GM23248 (cell line): Measurements from ENCODE around the gene HLA-DRA. TPM values are rescaled to one million over a fixed set of nuclear protein-coding genes. Genes with fewer than 3 reads are reported as not detected.

ENCODE experiments used
- DNase-seq: peaks from one replicate; pipeline ENCODE4 v3.0.0-alpha.2; 2015
- H2AFZ ChIP-seq: fragments of 200-600 bp; sonication (generic); 2 replicates; pipeline ENCODE4 v1.6.1; 2016; ENCODE audit warnings: antibody characterized with exemption
- H3F3A ChIP-seq: fragments of 200-600 bp; sonication (generic); 2 replicates; pipeline ENCODE4 v1.6.1; 2016; ENCODE audit warnings: mild to moderate bottlenecking, antibody characterized with exemption, mixed run types; ENCODE audit not compliant: insufficient read depth
- H3K27ac ChIP-seq: fragments of 200-600 bp; sonication (generic); 2 replicates; pipeline ENCODE4 v1.5.1; 2016; ENCODE audit warnings: mild to moderate bottlenecking
- H3K27me3 ChIP-seq: fragments of 200-600 bp; sonication (generic); replicated peaks from 2 replicates; pipeline ENCODE4 v1.6.1; 2016; ENCODE audit warnings: mild to moderate bottlenecking; ENCODE audit not compliant: insufficient read depth
- H3K36me3 ChIP-seq: fragments of 200-600 bp; sonication (generic); 2 replicates; pipeline ENCODE4 v1.6.1; 2016; ENCODE audit warnings: low read depth, mild to moderate bottlenecking
- H3K4me1 ChIP-seq: fragments of 200-600 bp; sonication (generic); 2 replicates; pipeline ENCODE4 v1.6.1; 2016; ENCODE audit warnings: mild to moderate bottlenecking; ENCODE audit not compliant: insufficient read depth
- H3K4me2 ChIP-seq: fragments of 200-600 bp; sonication (generic); one replicate; pipeline ENCODE4 v1.6.1; 2016; ENCODE audit warnings: mild to moderate bottlenecking; ENCODE audit not compliant: unreplicated experiment
- H3K4me3 ChIP-seq: fragments of 200-600 bp; sonication (generic); 2 replicates; pipeline ENCODE4 v1.5.1; 2016; ENCODE audit warnings: mild to moderate bottlenecking
- H3K79me2 ChIP-seq: fragments of 200-600 bp; sonication (generic); 2 replicates; pipeline ENCODE4 v1.6.1; 2016; ENCODE audit warnings: mild to moderate bottlenecking; ENCODE audit not compliant: insufficient read depth
- H3K9ac ChIP-seq: fragments of 200-600 bp; sonication (generic); 2 replicates; pipeline ENCODE4 v1.6.1; 2016; ENCODE audit warnings: mild to moderate bottlenecking
- H3K9me2 ChIP-seq: fragments of 200-600 bp; sonication (generic); 2 replicates; pipeline ENCODE4 v1.6.1; 2016; ENCODE audit warnings: mixed run types, mild to moderate bottlenecking, moderate library complexity; ENCODE audit not compliant: insufficient read depth
- H3K9me3 ChIP-seq: fragments of 200-600 bp; sonication (generic); one replicate; pipeline ENCODE4 v1.6.1; 2017; ENCODE audit warnings: low read depth
- H4K20me1 ChIP-seq: fragments of 200-600 bp; sonication (generic); 2 replicates; pipeline ENCODE4 v1.6.0; 2016; ENCODE audit not compliant: insufficient read depth
- EZH2 ChIP-seq: fragments of 200-600 bp; sonication (generic); IDR thresholded peaks from 2 replicates; pipeline ENCODE4 v1.6.1; 2018; ENCODE audit warnings: antibody characterized with exemption, mild to moderate bottlenecking; ENCODE audit not compliant: insufficient read depth, poor library complexity, severe bottlenecking
- EZH2phosphoT487 ChIP-seq: fragments of 200-600 bp; sonication (generic); IDR thresholded peaks from 2 replicates; pipeline ENCODE4 v1.6.1; 2018; ENCODE audit warnings: antibody characterized with exemption, moderate library complexity, mild to moderate bottlenecking, low read depth; ENCODE audit not compliant: insufficient read depth
- WGBS, 2 experiments: methylation state at CpG; one replicate each; pipeline ENCODE4 v1.1.6; 2015 to 2017; ENCODE audit warnings: low lambda C conversion rate in 2 of 2, low coverage in 1 of 2; ENCODE audit errors: missing lambda C conversion rate in 2 of 2; 5-methylcytosine and 5-hydroxymethylcytosine counted together
- in situ Hi-C: fragments of 300-500 bp; cut with MboI; formaldehyde crosslinking; loops from 2 replicates; pipeline ENCODE4 v1.15.0; 2020
- polyA plus RNA-seq: library from polyadenylated mRNA; unstranded; fragments of >200 nt; fragmentation: Nextera tagmentation; extraction: Ambion mirVana; gene quantifications from 2 replicates; pipeline ENCODE4 v1.2.1, GENCODE V29; 2016
- total RNA-seq: library from RNA; depleted of rRNA; stranded (reverse); fragments of >200 nt; shearing (Covaris generic); gene quantifications from 2 replicates; pipeline ENCODE4 v1.2.3, GENCODE V29; 2014; rRNA removed

HLA-DRA gene
- total and polyA plus RNA-seq, 2 experiments from 2014 or later: 0.80 TPM; not detected in 1

DNA sequence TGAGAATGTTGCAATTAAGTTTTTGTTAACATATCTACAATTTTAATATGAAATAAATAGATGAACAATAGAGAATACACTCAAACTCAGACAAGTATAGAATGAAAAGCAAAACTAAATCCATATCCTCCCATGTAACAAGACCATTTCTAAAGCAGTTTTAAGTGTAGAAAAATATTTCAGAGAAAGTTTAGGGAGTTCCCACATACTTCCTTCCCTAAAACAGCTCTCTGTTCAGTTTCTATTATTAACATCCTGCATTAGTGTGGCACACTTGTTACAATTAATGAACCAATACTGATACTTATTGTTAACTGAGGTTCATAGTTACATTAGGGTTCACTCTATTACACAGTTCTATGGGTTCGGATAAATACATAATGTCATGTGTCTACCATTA, 52.0 kb downstream of the HLA-DRA start:
- Histone ChIP-seq H3K27ac (no peak overlapping the region), H3F3A (no peaks in the 10 kb centered on the region), H3K4me1 (no peaks in the 10 kb centered on the region), H3K36me3 (no peaks in the 10 kb centered on the region), H3K9ac (no peak overlapping the region), H3K9me2 (no peaks in the 10 kb centered on the region), H3K79me2 (no peaks in the 10 kb centered on the region), H4K20me1 (no peaks in the 10 kb centered on the region), H3K4me2 (no peak overlapping the region), H3K9me3 (no peaks in the 10 kb centered on the region), H3K27me3 (no peaks in the 10 kb centered on the region), H2AFZ (no peak overlapping the region), H3K4me3 (no peak overlapping the region)
- no peak for DNase-seq
- in situ Hi-C loops: no loop called here
- no peak for TF ChIP-seq EZH2
- 0% methylated on average over 1 of the region's 1 CpG for WGBS, 2 experiments

GRCh38 chr6:32492351-32492750, 52.7 kb downstream of the HLA-DRA start:
- Histone ChIP-seq H3K4me3 (no peak overlapping the region), H3K27ac (no peak overlapping the region), H4K20me1 (no peaks in the 10 kb centered on the region), H3K36me3 (no peaks in the 10 kb centered on the region), H3K9me2 (no peaks in the 10 kb centered on the region), H3K4me2 (no peak overlapping the region), H3F3A (no peaks in the 10 kb centered on the region), H3K9me3 (no peaks in the 10 kb centered on the region), H3K9ac (no peak overlapping the region), H3K27me3 (no peaks in the 10 kb centered on the region), H2AFZ (no peak overlapping the region), H3K4me1 (no peaks in the 10 kb centered on the region), H3K79me2 (no peaks in the 10 kb centered on the region)
- no peak for TF ChIP-seq EZH2
- no peak for TF ChIP-seq EZH2phosphoT487
- no peak for DNase-seq
- in situ Hi-C loops: no loop called here

Other genes starting within 250 kb of the HLA-DRA start
- gene PBX2, start 249.7 kb upstream of the HLA-DRA start, total RNA-seq: 25.4 and 27.6 TPM in 2 replicates
- gene PBX2, start 249.7 kb upstream of the HLA-DRA start, polyA plus RNA-seq: 2.6 and 3.1 TPM in 2 replicates
- gene GPSM3, start 247.2 kb upstream of the HLA-DRA start, total RNA-seq: 5.4 and 7.7 TPM in 2 replicates
- gene GPSM3, start 247.2 kb upstream of the HLA-DRA start, polyA plus RNA-seq: 6.8 and 7.3 TPM in 2 replicates
- 0.38 and 0.65 TPM in 2 replicates for gene NOTCH4, start 215.8 kb upstream of the HLA-DRA start, total RNA-seq
- 1.2 TPM in 2 replicates for gene NOTCH4, start 215.8 kb upstream of the HLA-DRA start, polyA plus RNA-seq
- gene TSBP1, start 68.0 kb upstream of the HLA-DRA start, total RNA-seq: not detected in 2 replicates
- not detected in 2 replicates for gene TSBP1, start 68.0 kb upstream of the HLA-DRA start, polyA plus RNA-seq
- not detected in 2 replicates for gene BTNL2, start 32.7 kb upstream of the HLA-DRA start, total RNA-seq
- gene BTNL2, start 32.7 kb upstream of the HLA-DRA start, polyA plus RNA-seq: not detected in 2 replicates
- gene HLA-DRB5, start 90.4 kb downstream of the HLA-DRA start, total RNA-seq: not detected in 2 replicates
- 0.19 TPM in 1 of 2 replicates, not detected in the other for gene HLA-DRB5, start 90.4 kb downstream of the HLA-DRA start, polyA plus RNA-seq
- gene HLA-DRB1, start 150.0 kb downstream of the HLA-DRA start, total RNA-seq: not detected in 2 replicates
- 0.21 and 0.52 TPM in 2 replicates for gene HLA-DRB1, start 150.0 kb downstream of the HLA-DRA start, polyA plus RNA-seq
- not detected in 2 replicates for gene HLA-DQA1, start 197.5 kb downstream of the HLA-DRA start, total RNA-seq
- gene HLA-DQA1, start 197.5 kb downstream of the HLA-DRA start, polyA plus RNA-seq: 0.28 TPM in 1 of 2 replicates, not detected in the other
- gene HLA-DQB1, start 226.8 kb downstream of the HLA-DRA start, total RNA-seq: not detected in 2 replicates
- gene HLA-DQB1, start 226.8 kb downstream of the HLA-DRA start, polyA plus RNA-seq: not detected in 2 replicates